IMR-90 (cell line): ENCODE data around the gene GTF2A2. TPM values are rescaled to one million over a fixed set of nuclear protein-coding genes. Genes with fewer than 3 reads are reported as not detected.

Experiments used
- ATAC-seq: fragments of 200-7000 bp; cut with Tn5 transposase; 2 replicates; pipeline ENCODE4 v1.9.1; 2020; ENCODE audit warnings: low read depth, mild to moderate bottlenecking, moderate library complexity
- BruUV-seq: library from RNA; stranded (reverse); fragments of 400-500 nt; replicated peaks from 2 replicates; lab custom pipeline; 2021; lab: Mats Ljungman, UMichigan
- CTCF ChIA-PET: fragments of 300-600 bp; formaldehyde crosslinking; extraction: SDS; loops from one replicate; lab custom pipeline; 2021; ENCODE audit warnings: antibody characterized with exemption; lab: Yijun Ruan, JAX
- POLR2A ChIA-PET: fragments of 300-600 bp; sonication (Branson Sonifier 250); formaldehyde crosslinking; loops from one replicate; lab custom pipeline; 2022; ENCODE audit warnings: antibody characterized with exemption; ENCODE audit not compliant: unreplicated experiment; lab: Charles Lee
- DNase-seq: peaks from one replicate; pipeline ENCODE4 v3.0.0; 2013
- H2AFZ ChIP-seq: replicated peaks from 2 replicates; pipeline ENCODE3; 2013; ENCODE audit warnings: low read length, mild to moderate bottlenecking; ENCODE audit not compliant: poor library complexity
- H2AK5ac ChIP-seq: 2 replicates; pipeline ENCODE4 v1.6.1; 2013; ENCODE audit warnings: low read depth, low read length, inconsistent platforms
- H2AK9ac ChIP-seq: replicated peaks from 2 replicates; pipeline ENCODE3; 2013; ENCODE audit warnings: mild to moderate bottlenecking, low read depth, low read length, moderate library complexity; ENCODE audit not compliant: poor library complexity
- H2BK120ac ChIP-seq: 2 replicates; pipeline ENCODE4 v1.6.1; 2013; ENCODE audit warnings: low read depth, low read length, inconsistent platforms
- H2BK15ac ChIP-seq: 3 replicates; pipeline ENCODE4 v1.6.1; 2013; ENCODE audit warnings: low read depth, low read length, inconsistent platforms
- H2BK20ac ChIP-seq: 2 replicates; pipeline ENCODE4 v1.6.1; 2013; ENCODE audit warnings: low read depth, mild to moderate bottlenecking, inconsistent platforms, low read length, moderate library complexity
- H2BK5ac ChIP-seq: 2 replicates; pipeline ENCODE4 v1.6.1; 2013; ENCODE audit warnings: mild to moderate bottlenecking, low read depth, low read length, inconsistent platforms; ENCODE audit not compliant: poor library complexity, severe bottlenecking
- H3K14ac ChIP-seq: replicated peaks from 2 replicates; pipeline ENCODE4 v1.6.1; 2013; ENCODE audit warnings: low read depth, low read length, inconsistent platforms
- H3K18ac ChIP-seq: 2 replicates; pipeline ENCODE4 v1.6.1; 2013; ENCODE audit warnings: low read depth, low read length, control low read depth
- H3K23ac ChIP-seq: 2 replicates; pipeline ENCODE4 v1.6.1; 2013; ENCODE audit warnings: low read depth, low read length, inconsistent platforms
- H3K27ac ChIP-seq: 2 replicates; pipeline ENCODE4 v1.5.1; 2013; ENCODE audit warnings: mild to moderate bottlenecking, control low read depth, low read length; ENCODE audit not compliant: insufficient read depth
- H3K27me3 ChIP-seq: 2 replicates; pipeline ENCODE4 v1.6.1; 2013; ENCODE audit warnings: low read length; ENCODE audit not compliant: control insufficient read depth, insufficient read depth
- H3K36me3 ChIP-seq: 2 replicates; pipeline ENCODE4 v1.6.1; 2013; ENCODE audit warnings: low read length, mixed read lengths; ENCODE audit not compliant: control insufficient read depth, insufficient read depth
- H3K4ac ChIP-seq: 2 replicates; pipeline ENCODE4 v1.6.1; 2013; ENCODE audit warnings: low read depth, low read length, inconsistent platforms
- H3K4me1 ChIP-seq: 2 replicates; pipeline ENCODE4 v1.6.1; 2013; ENCODE audit warnings: low read length, mixed read lengths; ENCODE audit not compliant: control insufficient read depth, insufficient read depth
- H3K4me2 ChIP-seq: 2 replicates; pipeline ENCODE4 v1.6.1; 2013; ENCODE audit warnings: low read depth, mild to moderate bottlenecking, control low read depth, low read length, moderate library complexity
- H3K4me3 ChIP-seq: 2 replicates; pipeline ENCODE4 v1.5.1; 2013; ENCODE audit warnings: low read depth, mild to moderate bottlenecking, control low read depth, low read length, moderate library complexity; ENCODE audit not compliant: insufficient read depth
- H3K56ac ChIP-seq: 2 replicates; pipeline ENCODE4 v1.6.1; 2013; ENCODE audit warnings: low read length, inconsistent platforms; ENCODE audit not compliant: insufficient read depth; ENCODE audit errors: extremely low read depth
- H3K79me1 ChIP-seq, 2 experiments: 2 replicates each; pipeline ENCODE4 v1.6.1; 2013; ENCODE audit warnings: low read length in 2 of 2, inconsistent platforms in 1 of 2, low read depth in 1 of 2
- H3K9ac ChIP-seq: 2 replicates; pipeline ENCODE4 v1.6.1; 2013; ENCODE audit warnings: low read depth, low read length, control low read depth
- H3K9me1 ChIP-seq: 2 replicates; pipeline ENCODE4 v1.6.1; 2013; ENCODE audit warnings: low read length, inconsistent platforms; ENCODE audit not compliant: insufficient read depth
- H3K9me3 ChIP-seq: 2 replicates; pipeline ENCODE4 v1.6.1; 2013; ENCODE audit warnings: low read length; ENCODE audit not compliant: control insufficient read depth, insufficient read depth
- H4K20me1 ChIP-seq: 2 replicates; pipeline ENCODE4 v1.6.1; 2013; ENCODE audit warnings: low read length, inconsistent platforms; ENCODE audit not compliant: insufficient read depth
- H4K5ac ChIP-seq: 2 replicates; pipeline ENCODE4 v1.6.1; 2013; ENCODE audit warnings: mild to moderate bottlenecking, low read depth, low read length, control low read depth
- H4K8ac ChIP-seq, 2 experiments: 2 replicates each; pipeline ENCODE4 v1.6.1; 2013; ENCODE audit warnings: low read depth in 2 of 2, low read length in 2 of 2, control low read depth in 1 of 2, inconsistent platforms in 1 of 2
- H4K91ac ChIP-seq: 2 replicates; pipeline ENCODE4 v1.6.1; 2013; ENCODE audit warnings: low read depth, low read length, inconsistent platforms; ENCODE audit not compliant: insufficient read depth
- CEBPB ChIP-seq: IDR thresholded peaks from 2 replicates; pipeline ENCODE4 v1.6.1; 2012; ENCODE audit warnings: low read depth, low read length, improper control_type of control experiment
- CHD1 ChIP-seq: IDR thresholded peaks from 2 replicates; pipeline ENCODE4 v1.6.1; 2012; ENCODE audit warnings: low read depth, low read length, improper control_type of control experiment
- FOS ChIP-seq: fragments of 150-350 bp; IDR thresholded peaks from 2 replicates; pipeline ENCODE4 v1.6.1; 2016; ENCODE audit warnings: low read depth, low read length
- MAFK ChIP-seq: IDR thresholded peaks from 2 replicates; pipeline ENCODE4 v1.6.1; 2012; ENCODE audit warnings: low read depth, low read length, improper control_type of control experiment
- MAZ ChIP-seq: IDR thresholded peaks from 2 replicates; pipeline ENCODE4 v1.6.1; 2012; ENCODE audit warnings: low read depth, mild to moderate bottlenecking, low read length, improper control_type of control experiment, moderate library complexity, borderline replicate concordance
- NFE2L2 ChIP-seq: fragments of 150-350 bp; IDR thresholded peaks from 2 replicates; pipeline ENCODE4 v1.6.1; 2016; ENCODE audit warnings: low read depth, mild to moderate bottlenecking, low read length
- POLR2A ChIP-seq: IDR thresholded peaks from 2 replicates; pipeline ENCODE4 v1.6.1; 2012; ENCODE audit warnings: mild to moderate bottlenecking, low read depth, low read length
- RCOR1 ChIP-seq: IDR thresholded peaks from 2 replicates; pipeline ENCODE4 v1.6.1; 2012; ENCODE audit warnings: mild to moderate bottlenecking, low read length, improper control_type of control experiment; ENCODE audit not compliant: insufficient replicate concordance
- RFX5 ChIP-seq: IDR thresholded peaks from 2 replicates; pipeline ENCODE4 v1.8.0; 2012; ENCODE audit warnings: low read depth, mild to moderate bottlenecking, low read length, moderate library complexity
- SMC3 ChIP-seq: fragments of 150-350 bp; IDR thresholded peaks from 2 replicates; pipeline ENCODE4 v1.6.1; 2016; ENCODE audit warnings: low read depth, mild to moderate bottlenecking, antibody characterized with exemption, low read length, moderate library complexity
- USF2 ChIP-seq: fragments of 150-350 bp; IDR thresholded peaks from 2 replicates; pipeline ENCODE4 v1.6.1; 2017; ENCODE audit warnings: mild to moderate bottlenecking, antibody characterized with exemption, low read length, low read depth
- WGBS, 2 experiments: methylation state at CpG; one replicate each; pipeline versions ENCODE4 v1.1.5 to v1.1.7; 2013; ENCODE audit warnings: missing lambda C conversion rate in 2 of 2; ENCODE audit not compliant: insufficient read length in 1 of 2; ENCODE audit errors: extremely low coverage in 2 of 2; 5-methylcytosine and 5-hydroxymethylcytosine counted together
- dilution Hi-C: fragments of 300-500 bp; cut with HindIII; formaldehyde crosslinking; loops from one replicate; pipeline ENCODE4 v1.14.3; 2018; ENCODE audit warnings: low sequenced_read_pairs; ENCODE audit not compliant: unreplicated experiment
- in situ Hi-C: fragments of 300-500 bp; cut with MboI; formaldehyde crosslinking; loops from 3 replicates; pipeline ENCODE4 v1.14.3; 2019; ENCODE audit warnings: low sequenced_read_pairs, inconsistent platforms, mixed read lengths
- intact Hi-C: fragments of 100-400 bp; cut with micrococcal nuclease; formaldehyde crosslinking; loops from 2 replicates; pipeline ENCODE4 v1.10.0; 2022
- polyA plus RNA-seq, 3 experiments: library from polyadenylated mRNA; depleted of rRNA; stranded (reverse); fragments of >200 nt; gene quantifications; 2 replicates each; pipeline ENCODE4 v1.2.3, GENCODE V29; 2012; ENCODE audit warnings: low replicate concordance in 1 of 3
- total RNA-seq: library from RNA; depleted of rRNA; stranded (reverse); fragments of >200 nt; gene quantifications from 2 replicates; pipeline ENCODE4 v1.2.3, GENCODE V29; 2012
- TF ChIP-seq, protein P1 (sequence below): fragments of 150-350 bp; IDR thresholded peaks from 2 replicates; pipeline ENCODE4 v1.6.1; 2016; ENCODE audit warnings: low read depth, mild to moderate bottlenecking, low read length, moderate library complexity, borderline replicate concordance

GTF2A2 gene
- total and polyA plus RNA-seq, 2 of the 4 experiments (the other 2 are of a cell fraction) = 10.2 to 29.9 TPM

GRCh38 chr15:59696332-59696731 is 39.0 kb upstream of the GTF2A2 start:
- Histone ChIP-seq H3K56ac (no peak overlapping the region), H3K36me3 (no peaks in the 10 kb centered on the region), H2AK9ac (no peak overlapping the region), H2AFZ (no peak overlapping the region), H3K18ac (no peak overlapping the region), H2BK5ac (no peak overlapping the region), H3K23ac (no peak overlapping the region), H4K91ac (no peak overlapping the region), H3K9me1 (no peaks in the 10 kb centered on the region), H2AK5ac (no peak overlapping the region), H3K79me1 (no peaks in the 10 kb centered on the region), H3K4me1 (no peaks in the 10 kb centered on the region), H3K9me3 (no peaks in the 10 kb centered on the region), H4K5ac (no peak overlapping the region), H2BK15ac (no peak overlapping the region), H3K4me3 (no peak overlapping the region), H2BK20ac (no peak overlapping the region), H3K27ac (no peak overlapping the region), H3K4ac (no peak overlapping the region), H3K27me3 (no peaks in the 10 kb centered on the region; the same call in 1 of the 2 replicates), H4K20me1 (no peaks in the 10 kb centered on the region), H2BK120ac (no peak overlapping the region), H3K4me2 (no peak overlapping the region), H3K14ac (no peak overlapping the region), H3K9ac (no peak overlapping the region), H4K8ac (no peak overlapping the region)
- ChIA-PET CTCF (interaction anchor here (1.5 kb wide), 1 partner anchor 630 kb away, joined by 3 read pairs; no protein-coding TSS in a partner anchor), POLR2A (no interaction called here)
- no peak for TF ChIP-seq SMC3
- TF ChIP-seq USF2 = no peak
- no peak for TF ChIP-seq RCOR1
- TF ChIP-seq FOS = no peak
- no peak for TF ChIP-seq POLR2A
- no peak for TF ChIP-seq MAZ
- no peak for TF ChIP-seq RFX5
- TF ChIP-seq, protein P1, sequence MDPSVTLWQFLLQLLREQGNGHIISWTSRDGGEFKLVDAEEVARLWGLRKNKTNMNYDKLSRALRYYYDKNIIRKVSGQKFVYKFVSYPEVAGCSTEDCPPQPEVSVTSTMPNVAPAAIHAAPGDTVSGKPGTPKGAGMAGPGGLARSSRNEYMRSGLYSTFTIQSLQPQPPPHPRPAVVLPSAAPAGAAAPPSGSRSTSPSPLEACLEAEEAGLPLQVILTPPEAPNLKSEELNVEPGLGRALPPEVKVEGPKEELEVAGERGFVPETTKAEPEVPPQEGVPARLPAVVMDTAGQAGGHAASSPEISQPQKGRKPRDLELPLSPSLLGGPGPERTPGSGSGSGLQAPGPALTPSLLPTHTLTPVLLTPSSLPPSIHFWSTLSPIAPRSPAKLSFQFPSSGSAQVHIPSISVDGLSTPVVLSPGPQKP = no peak
- no peak for TF ChIP-seq CEBPB
- no peak for TF ChIP-seq CHD1
- no peak for TF ChIP-seq NFE2L2
- no peak for TF ChIP-seq MAFK
- no TSS peak for BruUV-seq
- intact Hi-C loops = no loop called here
- ATAC-seq = no peak
- in situ Hi-C loops = loop anchor here (10.0 to 25.0 kb wide), 2 partner anchors 628 to 741 kb away; no protein-coding TSS in a partner anchor
- dilution Hi-C loops = no loop called here
- 100% methylated on average over 1 of the region's 4 CpGs; no CpG with 5 or more reads in 1 of the 2 experiments for WGBS, 2 experiments
- DNase-seq = no peak
